RPMI7951 (cell line): ENCODE data around the gene PPCDC. TPM values are rescaled to one million over a fixed set of nuclear protein-coding genes. Genes with fewer than 3 reads are reported as not detected.
"Not testable (repeated sequence)": the region's sequence is repeated elsewhere in the genome, so short reads cannot be mapped to it uniquely, and the experiment has no call there.

Experiments
- DNase-seq: peaks from one replicate; pipeline ENCODE4 v3.0.0-alpha.2; 2012; ENCODE audit warnings: low read depth
- total RNA-seq: library from RNA; depleted of rRNA; stranded (reverse); fragments of >200 nt; shearing (Covaris generic); gene quantifications from 2 replicates; pipeline ENCODE4 v1.2.3, GENCODE V29; 2014; rRNA removed

PPCDC gene
- total RNA-seq, 1 experiment from 2014 or later, result 17.9 TPM

DNA sequence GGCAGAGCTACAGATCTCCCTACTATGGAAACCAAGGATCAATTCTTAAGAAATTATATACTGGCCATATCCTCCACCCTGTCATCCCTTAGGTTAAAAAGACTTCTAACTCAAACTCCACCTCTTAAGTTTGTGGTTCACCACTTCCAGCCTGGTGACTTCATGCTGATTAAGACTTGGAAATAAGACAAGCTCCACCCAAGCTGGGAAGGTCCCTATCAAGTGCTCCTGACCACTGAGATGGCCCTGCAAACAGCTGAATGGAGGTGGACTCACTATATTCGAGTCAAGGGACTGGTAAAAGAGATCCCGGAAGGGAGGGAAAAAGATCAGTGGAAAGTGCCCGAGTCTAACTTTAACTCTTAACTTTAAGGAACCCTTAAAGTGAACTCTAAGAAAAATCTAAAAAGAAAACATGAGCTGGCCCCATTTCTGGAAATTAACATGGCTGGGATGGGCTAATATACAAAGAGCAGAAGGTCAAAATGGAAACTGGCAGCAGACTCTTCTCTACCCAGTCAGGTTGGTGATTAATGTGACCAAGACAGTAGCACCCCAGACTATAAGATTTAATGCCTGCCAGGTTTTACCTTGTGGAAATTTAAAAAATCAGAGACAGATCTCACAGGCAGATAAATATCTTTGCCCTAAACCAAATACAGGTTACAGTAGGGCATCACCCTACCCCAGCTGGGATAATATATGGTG is 43.9 kb downstream of the PPCDC start:
- DNase-seq, result peak; percentile 95

DNA sequence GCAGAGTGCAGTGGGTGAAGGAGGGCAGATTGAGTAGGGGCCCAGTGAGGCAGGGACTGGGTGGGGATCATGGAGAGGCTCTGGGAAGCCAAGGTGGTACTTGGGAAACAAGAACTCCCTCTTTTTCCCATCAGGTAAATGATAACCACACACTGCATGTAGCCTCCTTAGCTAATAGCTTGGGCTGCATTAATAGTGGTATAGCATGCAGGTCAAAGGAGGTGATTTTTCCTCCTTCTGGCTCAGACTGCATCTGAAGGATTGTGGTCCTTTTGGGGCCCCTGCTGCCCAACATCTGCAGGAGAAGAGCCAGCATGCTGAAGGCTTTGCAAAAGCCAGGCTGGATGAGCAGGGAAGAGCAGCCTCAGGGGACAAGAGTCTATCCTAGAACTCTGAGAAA is 45.4 kb downstream of the PPCDC start:
- DNase-seq, result no peak

DNA sequence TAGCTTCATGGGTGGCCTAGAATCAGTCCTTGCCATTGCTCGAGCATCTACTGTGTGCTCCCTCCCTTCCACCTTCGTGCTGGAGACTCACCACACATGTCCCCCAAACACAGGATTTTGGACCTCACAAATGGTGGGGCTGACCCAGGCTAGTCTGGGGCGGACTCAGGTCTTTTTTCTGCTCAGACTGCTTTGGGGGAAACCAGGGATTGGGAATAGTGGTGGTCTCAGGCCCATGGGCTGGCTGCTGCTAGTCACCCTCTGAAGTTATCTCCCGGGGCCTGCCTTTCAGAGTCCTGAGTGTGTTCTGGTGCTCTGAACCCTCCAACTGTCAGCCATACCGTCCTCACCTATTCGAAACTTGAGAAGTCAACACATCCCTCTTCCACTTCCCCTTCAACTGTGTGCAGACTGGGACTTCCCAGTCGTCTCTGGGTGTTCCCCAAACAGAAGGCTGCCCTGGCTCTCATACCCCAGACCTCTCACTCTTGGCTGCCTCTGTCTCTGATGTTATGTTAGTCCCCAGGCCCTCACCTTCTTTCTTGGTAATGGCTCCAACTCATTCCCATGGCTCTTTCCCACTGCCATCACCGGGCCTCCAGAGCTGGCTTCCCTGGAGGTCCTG is 46.0 kb downstream of the PPCDC start:
- DNase-seq, result no peak

DNA sequence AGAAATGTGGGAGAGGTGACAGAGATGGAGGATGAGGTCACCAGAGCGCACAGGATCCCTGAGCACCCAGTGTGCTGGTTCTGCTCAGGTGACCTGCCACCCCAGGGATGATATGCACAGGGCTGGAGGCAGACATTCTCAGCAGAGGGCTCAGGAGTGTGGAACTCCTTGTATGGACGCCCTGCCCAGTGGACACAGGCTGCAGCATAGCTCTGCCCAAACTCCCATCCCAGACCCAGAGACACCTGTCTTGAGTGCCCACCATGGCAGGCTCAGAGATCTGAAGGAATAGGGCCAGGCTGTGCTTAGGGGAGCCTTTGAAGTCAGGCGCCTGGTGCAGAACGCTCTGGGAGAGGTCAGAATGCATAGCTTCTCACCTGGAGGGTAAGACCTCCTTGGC is 47.3 kb downstream of the PPCDC start:
- DNase-seq, result no peak

DNA sequence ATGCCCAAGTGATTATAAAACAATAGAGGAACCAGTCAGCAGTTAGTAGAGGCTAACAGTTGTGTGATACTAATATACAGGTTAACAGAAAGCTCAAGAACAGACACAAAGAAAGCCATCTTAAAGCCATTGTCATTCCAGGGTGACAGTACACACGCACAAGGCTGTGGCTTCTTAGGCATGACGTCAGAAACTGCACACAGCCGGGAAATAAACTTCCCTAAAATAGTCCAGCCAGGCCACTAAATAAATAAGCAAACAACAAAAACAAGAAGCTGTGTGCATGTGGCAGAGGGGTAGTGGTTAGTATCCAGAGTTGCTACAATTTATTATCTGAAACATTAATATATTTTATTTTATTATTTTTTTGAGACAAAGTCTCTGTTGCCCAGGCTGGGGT is 49.8 kb downstream of the PPCDC start:
- no peak for DNase-seq

DNA sequence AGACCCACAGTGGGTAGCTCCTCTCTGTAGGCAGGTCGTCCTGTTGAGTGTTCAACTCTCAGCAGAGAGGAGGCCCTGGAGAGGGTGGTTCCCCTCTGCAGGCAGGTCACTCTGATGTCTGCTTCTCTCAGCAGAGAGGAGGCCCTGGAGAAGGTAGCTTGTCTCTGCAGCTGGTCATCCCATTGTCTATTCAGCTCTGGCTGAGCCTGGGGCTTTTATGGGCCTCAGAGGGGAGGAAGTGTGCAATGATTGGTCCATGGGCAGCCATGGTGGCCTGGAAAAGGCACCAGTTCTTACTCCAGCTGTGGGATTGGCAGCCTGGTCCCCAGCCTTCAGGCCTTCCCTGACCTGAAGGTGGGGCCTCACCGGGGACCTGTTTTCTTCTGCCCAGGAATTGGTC is 52.9 kb downstream of the PPCDC start:
- no peak for DNase-seq

DNA sequence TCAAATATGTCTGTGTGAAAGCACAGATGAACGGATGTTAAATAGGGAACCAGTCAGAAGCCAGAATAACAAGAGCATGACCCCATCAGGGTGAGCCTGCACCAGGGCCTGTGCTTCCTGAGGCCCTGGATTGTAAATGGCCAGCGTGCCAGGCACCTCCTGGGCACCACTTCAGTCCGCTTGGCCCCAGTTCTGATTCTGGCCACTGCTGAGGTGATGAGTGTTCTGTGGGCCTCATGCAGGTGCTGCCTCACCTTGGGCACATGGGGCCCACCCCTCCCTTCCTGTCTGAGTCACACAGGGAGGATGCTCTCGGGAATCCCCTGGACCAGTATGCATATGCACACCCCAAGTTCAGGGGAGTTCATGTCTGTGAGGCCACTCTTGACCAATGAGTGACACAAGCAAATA is 54.2 kb downstream of the PPCDC start:
- not testable (repeated sequence) for DNase-seq

DNA sequence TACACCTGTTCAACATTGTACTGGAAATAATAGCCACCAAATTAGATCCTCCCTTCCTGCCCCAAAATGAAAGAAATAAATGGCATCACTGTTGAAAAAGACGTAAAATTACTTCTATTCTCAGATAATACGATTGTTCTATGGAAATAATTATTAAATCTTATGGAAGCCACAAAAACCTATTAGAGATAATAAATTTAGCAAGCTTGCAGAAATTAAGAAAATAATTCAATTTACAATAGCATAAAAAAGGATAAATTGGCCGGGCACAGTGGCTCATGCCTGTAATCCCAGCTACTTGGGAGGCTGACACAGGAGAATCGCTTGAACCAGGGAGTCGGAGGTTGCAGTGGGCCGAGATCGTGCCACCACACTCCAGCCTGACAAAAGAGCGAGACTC is 57.8 kb downstream of the PPCDC start:
- DNase-seq, result no peak

DNA sequence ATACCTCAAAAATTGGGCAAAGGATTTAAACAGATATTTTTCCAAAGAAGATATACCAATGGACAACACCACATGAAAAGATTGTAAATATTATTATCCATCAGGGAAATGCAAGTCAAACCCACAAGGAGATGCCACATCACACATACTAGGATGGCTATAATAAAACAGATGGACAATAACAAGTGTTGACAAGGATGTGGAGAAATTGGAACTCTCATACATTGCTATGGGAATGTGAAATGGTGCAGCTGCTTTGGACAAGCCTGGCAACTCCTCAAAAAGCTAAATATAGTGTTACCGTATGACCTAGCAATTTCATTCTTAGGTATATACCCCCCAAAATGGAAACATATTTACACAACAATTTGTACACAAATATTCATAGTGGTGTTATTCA is 59.3 kb downstream of the PPCDC start:
- DNase-seq, result no peak

DNA sequence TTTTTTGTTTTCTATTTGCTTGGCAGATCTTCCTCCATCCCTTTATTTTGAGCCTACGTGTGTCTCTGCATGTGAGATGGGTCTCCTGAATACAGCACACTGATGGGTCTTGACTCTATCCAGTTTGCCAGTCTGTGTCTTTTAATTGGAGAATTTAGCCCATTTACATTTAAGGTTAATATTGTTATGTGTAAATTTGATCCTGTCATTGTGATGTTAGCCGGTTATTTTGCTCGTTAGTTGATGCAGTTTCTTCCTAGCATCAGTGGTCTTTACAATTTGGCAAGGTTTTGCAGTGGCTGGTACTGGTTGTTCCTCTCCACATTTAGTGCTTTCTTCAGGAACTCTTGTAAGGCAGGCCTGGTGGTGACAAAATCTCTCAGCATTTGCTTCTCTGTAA is 62.3 kb downstream of the PPCDC start:
- not testable (repeated sequence) for DNase-seq

DNA sequence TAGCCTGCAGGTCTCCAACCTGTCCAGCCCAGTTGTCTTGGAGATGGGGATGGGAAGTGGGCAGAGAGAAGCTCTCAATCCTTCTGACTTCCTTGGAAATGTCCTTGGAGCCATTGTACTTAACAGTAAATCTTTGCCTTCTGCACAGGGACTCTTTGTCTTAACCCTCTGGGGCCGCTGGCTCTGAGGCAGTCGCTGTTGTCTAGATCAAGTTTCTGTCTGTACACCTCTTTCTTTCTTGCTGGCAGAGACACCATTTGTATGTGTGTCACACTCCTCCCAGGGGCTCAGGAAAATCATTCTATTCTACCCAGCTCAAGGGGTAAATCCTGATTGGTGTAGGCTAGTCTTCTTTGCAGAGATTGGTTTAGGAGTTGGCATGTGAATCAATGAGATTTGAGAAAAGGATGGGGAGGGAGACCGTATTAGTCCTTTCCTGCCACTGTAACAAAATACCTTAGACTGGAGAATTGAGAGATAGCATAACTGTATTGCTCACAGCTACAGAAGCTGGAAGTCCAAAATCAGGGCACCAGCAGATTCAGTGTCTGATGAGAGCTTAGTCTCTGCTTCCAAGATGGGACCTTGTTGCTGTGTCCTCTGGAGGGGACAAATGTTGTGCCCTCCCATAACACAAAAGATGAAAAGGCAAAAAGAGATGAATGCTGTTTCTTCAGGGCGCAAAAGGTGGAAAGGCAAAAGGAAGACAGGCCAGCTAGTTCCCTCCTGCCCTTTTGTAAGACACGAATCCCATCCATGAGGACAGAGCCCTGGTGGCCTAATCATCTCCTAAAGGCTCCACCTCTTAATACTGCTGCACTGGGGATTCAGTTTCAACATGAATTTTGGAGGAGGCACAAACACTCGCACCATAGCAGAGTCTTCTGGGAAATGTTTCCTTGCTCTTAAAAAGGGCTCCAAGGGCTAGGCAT is 66.3 kb downstream of the PPCDC start:
- DNase-seq, result no peak

DNA sequence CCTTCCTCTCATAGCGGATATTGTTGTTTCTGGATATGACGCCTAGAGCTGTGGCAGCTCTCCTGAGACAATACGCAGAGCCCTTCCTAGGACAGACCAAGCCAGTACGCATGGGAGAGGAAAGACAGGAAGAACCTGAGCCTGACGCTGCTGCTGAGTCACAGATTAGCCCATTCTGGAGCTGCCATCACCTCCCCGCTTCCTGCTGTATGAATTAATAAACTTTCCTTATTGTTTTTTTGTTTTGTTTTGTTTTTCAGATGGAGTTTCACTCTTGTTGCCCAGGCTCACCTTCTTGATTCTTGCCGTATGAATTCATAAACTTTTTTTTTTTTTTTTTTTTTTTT is 67.0 kb downstream of the PPCDC start:
- DNase-seq, result peak; percentile 47

DNA sequence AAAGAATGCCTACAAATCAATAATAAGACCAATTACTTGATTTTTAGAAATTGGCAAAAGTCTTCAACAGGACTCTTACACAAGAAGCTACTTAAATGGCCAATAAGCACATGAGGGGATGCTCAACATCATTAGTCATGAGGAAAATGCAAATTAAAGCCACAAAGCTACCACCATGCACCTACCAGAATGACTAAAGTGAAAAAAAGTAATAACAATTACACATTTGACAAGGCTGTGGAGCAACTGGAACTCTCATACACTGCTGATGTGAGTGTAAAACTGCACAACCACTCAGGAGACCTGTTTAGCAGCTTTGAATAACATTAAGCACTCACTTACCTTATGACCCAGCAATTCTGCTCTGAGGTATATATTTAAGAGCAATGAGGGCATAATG is 68.4 kb downstream of the PPCDC start:
- peak; percentile 22 for DNase-seq

DNA sequence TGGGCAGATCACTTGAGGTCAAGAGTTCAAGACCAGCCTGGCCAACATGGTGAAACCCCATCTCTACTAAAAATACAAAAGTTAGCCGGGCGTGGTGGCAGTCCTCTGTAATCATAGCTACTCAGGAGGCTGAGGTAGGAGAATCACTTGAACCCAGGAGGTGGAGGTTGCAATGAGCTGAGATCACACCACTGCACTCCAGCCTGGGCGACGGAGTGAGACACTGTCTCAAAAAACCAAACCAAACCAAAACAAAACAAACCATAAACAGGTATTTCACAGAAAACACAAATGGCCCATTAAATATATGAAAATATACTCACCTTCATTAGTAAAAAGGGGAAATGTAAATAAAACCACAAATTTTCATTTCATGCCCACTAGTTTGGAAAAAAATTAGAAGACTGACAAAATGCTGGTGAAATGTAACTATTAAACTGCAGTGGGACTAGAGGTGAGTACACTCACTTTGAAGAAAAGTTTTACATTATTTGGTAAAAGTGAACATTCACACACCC is 71.6 kb downstream of the PPCDC start:
- DNase-seq, result not testable (repeated sequence)

DNA sequence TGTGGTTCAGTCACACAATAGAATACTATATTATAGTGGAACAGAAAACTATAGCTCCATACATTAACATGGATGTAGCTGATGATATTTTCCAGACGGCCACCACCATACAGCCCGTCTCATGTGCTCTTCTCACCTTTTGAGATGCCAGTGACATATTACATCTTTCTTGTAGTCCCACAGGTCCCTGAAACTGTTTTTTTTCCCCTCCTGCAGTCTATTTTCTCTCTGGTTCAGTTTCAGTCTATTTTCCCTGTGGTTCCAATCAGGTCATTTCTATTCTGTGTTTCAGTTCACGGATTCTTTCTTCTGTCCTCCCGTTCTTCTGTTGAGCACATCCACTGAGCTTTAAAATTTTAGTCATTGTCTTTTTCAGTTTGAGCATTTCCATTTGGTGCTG is 72.2 kb downstream of the PPCDC start:
- no peak for DNase-seq

DNA sequence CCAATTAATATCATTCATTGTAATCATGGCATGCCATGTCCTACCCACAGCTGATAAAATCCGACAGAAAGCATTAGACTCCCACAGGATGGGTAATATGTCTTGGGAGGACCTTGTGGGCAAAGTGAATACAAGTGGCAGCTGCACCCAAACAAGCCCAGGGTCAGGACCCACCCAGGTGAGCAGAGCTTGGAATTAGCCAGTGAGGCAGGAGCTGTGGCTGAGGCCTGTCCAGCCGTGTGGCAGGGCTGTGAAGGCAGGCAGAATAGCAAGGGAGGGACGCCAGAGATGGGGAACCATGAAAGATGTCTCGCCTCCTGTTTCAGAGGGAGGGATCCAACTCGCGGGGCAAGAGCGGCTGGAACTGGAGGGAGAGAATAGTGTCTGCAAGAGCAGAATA is 74.5 kb downstream of the PPCDC start:
- no peak for DNase-seq

DNA sequence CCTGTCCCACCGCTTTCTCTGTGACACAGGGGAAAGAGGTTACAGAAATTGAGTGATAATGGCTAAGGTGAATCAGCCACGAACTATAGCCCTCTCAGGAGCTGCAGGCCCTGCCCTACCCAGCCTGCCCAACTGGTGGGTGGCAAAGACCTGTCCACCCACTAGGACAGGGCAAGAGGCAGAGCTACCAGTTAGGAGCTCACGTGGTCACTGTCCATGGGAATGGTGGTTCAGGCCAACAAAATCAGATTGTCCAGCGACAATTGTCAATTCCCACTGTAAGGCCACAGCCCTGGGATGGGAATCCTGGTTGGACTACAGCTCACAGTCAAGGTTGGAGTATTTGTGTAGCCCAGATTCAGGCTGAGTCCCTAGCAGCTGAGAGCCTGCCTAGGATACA is 75.0 kb downstream of the PPCDC start:
- DNase-seq, result no peak

Other genes with a start within 250 kb of the PPCDC start
- gene CSK, start 241.5 kb upstream of the PPCDC start, total RNA-seq, result 21.4 and 24.6 TPM in 2 replicates
- not detected in 2 replicates for gene LMAN1L, start 210.8 kb upstream of the PPCDC start, total RNA-seq
- not detected in 2 replicates for gene CPLX3, start 197.0 kb upstream of the PPCDC start, total RNA-seq
- gene ULK3, start 180.4 kb upstream of the PPCDC start, total RNA-seq, result 14.3 and 15.1 TPM in 2 replicates
- 27.8 and 31.4 TPM in 2 replicates for gene SCAMP2, start 150.2 kb upstream of the PPCDC start, total RNA-seq
- gene MPI, start 133.5 kb upstream of the PPCDC start, total RNA-seq, result 142 and 162 TPM in 2 replicates
- 38.9 and 41.2 TPM in 2 replicates for gene FAM219B, start 116.7 kb upstream of the PPCDC start, total RNA-seq
- gene COX5A, start 85.5 kb upstream of the PPCDC start, total RNA-seq, result 133 and 184 TPM in 2 replicates
- 9.7 and 14.9 TPM in 2 replicates for gene RPP25, start 66.8 kb upstream of the PPCDC start, total RNA-seq
- 4.0 and 4.4 TPM in 2 replicates for gene SCAMP5, start 28.0 kb upstream of the PPCDC start, total RNA-seq
- gene C15orf39, start 178.3 kb downstream of the PPCDC start, total RNA-seq, result 8.1 and 10.0 TPM in 2 replicates
- not detected in 2 replicates for gene GOLGA6C, start 234.7 kb downstream of the PPCDC start, total RNA-seq